Prostate gland (tissue), 2 donors: ENCODE data around the gene CFAP100.

ENCODE experiments used
- CTCF ChIP-seq, 4 experiments: fragments of 200-600 bp in 2 of 4; fragments of 450-650 bp in 2 of 4; sonication (generic) in 2 of 4; IDR thresholded peaks; 1 replicate in 3 of 4; 2 replicates in 1 of 4; pipeline ENCODE4 v1.5.1; 2016 to 2019; ENCODE audit warnings: antibody characterized with exemption in 4 of 4, mild to moderate bottlenecking in 2 of 4, moderate library complexity in 2 of 4
- POLR2A ChIP-seq: fragments of 450-650 bp; IDR thresholded peaks from one replicate; pipeline ENCODE4 v1.6.1; 2016; ENCODE audit warnings: antibody characterized with exemption, mild to moderate bottlenecking

DNA sequence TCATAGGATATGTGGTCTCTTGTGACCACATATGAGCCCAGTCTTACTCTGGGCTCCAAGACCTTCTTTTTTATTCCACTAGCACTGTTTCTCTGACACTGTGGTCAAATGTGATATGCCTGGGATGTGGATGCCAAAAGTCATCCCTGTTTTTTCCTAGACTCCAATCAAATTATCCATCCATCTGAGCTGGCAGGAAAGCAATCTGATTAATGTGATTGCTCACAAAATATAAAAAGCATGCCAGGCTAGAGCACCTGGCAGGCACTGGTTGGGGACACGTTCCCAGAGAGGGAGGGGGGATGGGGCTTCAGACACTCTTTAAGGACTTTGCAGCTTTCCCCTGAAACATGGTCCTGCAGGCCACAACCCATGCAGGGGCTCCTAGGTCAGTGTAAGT lies 3.1 kb upstream of the CFAP100 start:
- TF ChIP-seq POLR2A (no peak), CTCF (IDR thresholded peaks at IDR 0.05) (no peak)
